GM12875 (cell line): Measurements from ENCODE around the gene NUP62.
"Not testable (repeated sequence)": the region's sequence is repeated elsewhere in the genome, so short reads cannot be mapped to it uniquely, and the experiment has no call there.

ENCODE experiments used
- H3K4me3 ChIP-seq: one replicate; pipeline ENCODE4 v1.5.1; 2011; ENCODE audit warnings: low read depth, low read length, control low read depth
- CTCF ChIP-seq: IDR thresholded peaks from 2 replicates; pipeline ENCODE4 v1.5.1; 2011; ENCODE audit warnings: low read depth, mild to moderate bottlenecking, control low read depth, inconsistent platforms, low read length, moderate library complexity, borderline replicate concordance; ENCODE audit not compliant: insufficient read depth

NUP62 gene

GRCh38 chr19:49929611-49930482 lies 543 bp upstream of the NUP62 start:
- no peak for TF ChIP-seq CTCF
- peak overlapping the region; percentile 98 for H3K4me3 ChIP-seq

- peak overlapping the region; percentile 43 for H3K4me3 ChIP-seq
- TF ChIP-seq CTCF = no peak
These were observed 1.6 kb downstream of the NUP62 start for GRCh38 chr19:49927526-49928264.

GRCh38 chr19:49926515-49926914 lies 2.8 kb downstream of the NUP62 start:
- no peak for TF ChIP-seq CTCF
- H3K4me3 ChIP-seq = no peak overlapping the region

GRCh38 chr19:49925486-49925885 lies 3.8 kb downstream of the NUP62 start:
- no peak for TF ChIP-seq CTCF
- no peak overlapping the region for H3K4me3 ChIP-seq

GRCh38 chr19:49924881-49925210 lies 4.5 kb downstream of the NUP62 start:
- H3K4me3 ChIP-seq = not testable (repeated sequence)

- no peak overlapping the region for H3K4me3 ChIP-seq
- no peak for TF ChIP-seq CTCF
These were observed 5.1 kb downstream of the NUP62 start for GRCh38 chr19:49924004-49924880.
